OCI-LY7 (cell line): Measurements from ENCODE around the gene HAS3. TPM values are rescaled to one million over a fixed set of nuclear protein-coding genes. Genes with fewer than 3 reads are reported as not detected.

Experiments
- BruUV-seq: library from RNA; stranded (reverse); fragments of 400-500 nt; replicated peaks from 2 replicates; lab custom pipeline; 2021; lab: Mats Ljungman, UMichigan
- CTCF ChIA-PET: fragments of 300-600 bp; sonication (Branson Sonifier 250); formaldehyde crosslinking; loops from one replicate; lab custom pipeline; 2022; ENCODE audit warnings: antibody characterized with exemption; ENCODE audit not compliant: unreplicated experiment; lab: Charles Lee
- POLR2A ChIA-PET: fragments of 300-600 bp; sonication (Branson Sonifier 250); formaldehyde crosslinking; loops from one replicate; lab custom pipeline; 2022; ENCODE audit warnings: antibody characterized with exemption; lab: Charles Lee
- DNase-seq: peaks from one replicate; pipeline ENCODE4 v3.0.0-alpha.2; 2015; ENCODE audit warnings: low spot score
- H2AFZ ChIP-seq: fragments of 200-600 bp; sonication (generic), shearing (Covaris generic); 2 replicates; pipeline ENCODE4 v1.6.1; 2014; ENCODE audit warnings: mild to moderate bottlenecking, antibody characterized with exemption, low read length, moderate library complexity
- H3K27ac ChIP-seq: fragments of 200-600 bp; sonication (generic); 2 replicates; pipeline ENCODE4 v1.5.1; 2014; ENCODE audit warnings: mixed run types, low read depth, mild to moderate bottlenecking, moderate library complexity, low read length, inconsistent platforms; ENCODE audit not compliant: poor library complexity, severe bottlenecking
- H3K36me3 ChIP-seq: fragments of 200-600 bp; sonication (generic); 2 replicates; pipeline ENCODE4 v1.6.1; 2014; ENCODE audit warnings: mild to moderate bottlenecking, antibody characterized with exemption, low read length, moderate library complexity, mixed read lengths; ENCODE audit not compliant: insufficient read depth
- H3K4me1 ChIP-seq: fragments of 200-600 bp; sonication (generic); 2 replicates; pipeline ENCODE4 v1.5.1; 2014; ENCODE audit warnings: mild to moderate bottlenecking, low read length; ENCODE audit not compliant: insufficient read depth, poor library complexity, severe bottlenecking
- H3K4me2 ChIP-seq: fragments of 200-600 bp; sonication (generic); 2 replicates; pipeline ENCODE4 v1.6.1; 2014; ENCODE audit warnings: mild to moderate bottlenecking, low read length
- H3K4me3 ChIP-seq: fragments of 200-600 bp; sonication (generic); 2 replicates; pipeline ENCODE4 v1.5.1; 2014; ENCODE audit warnings: mild to moderate bottlenecking, low read depth, low read length; ENCODE audit not compliant: poor library complexity, severe bottlenecking
- H3K79me2 ChIP-seq: fragments of 200-600 bp; sonication (generic); 2 replicates; pipeline ENCODE4 v1.6.1; 2016; ENCODE audit warnings: low read depth, mild to moderate bottlenecking, low read length, moderate library complexity, mixed read lengths; ENCODE audit not compliant: insufficient read depth
- H3K9me2 ChIP-seq: fragments of 200-600 bp; sonication (generic); 2 replicates; pipeline ENCODE4 v1.6.1; 2016; ENCODE audit warnings: mild to moderate bottlenecking, low read length, mixed read lengths; ENCODE audit not compliant: insufficient read depth
- H3K9me3 ChIP-seq: fragments of 200-600 bp; sonication (generic); 2 replicates; pipeline ENCODE4 v1.6.1; 2014; ENCODE audit warnings: mild to moderate bottlenecking, mixed run types, low read length, mixed read lengths
- H4K20me1 ChIP-seq: fragments of 200-600 bp; sonication (generic); 2 replicates; pipeline ENCODE4 v1.6.1; 2014; ENCODE audit warnings: mild to moderate bottlenecking, antibody characterized with exemption, low read length, moderate library complexity, mixed read lengths; ENCODE audit not compliant: insufficient read depth
- EZH2phosphoT487 ChIP-seq: fragments of 200-600 bp; sonication (generic); IDR thresholded peaks from 2 replicates; pipeline ENCODE4 v1.6.1; 2018; ENCODE audit warnings: low read depth, borderline replicate concordance, mild to moderate bottlenecking, mixed run types, antibody characterized with exemption, low read length, moderate library complexity, mixed read lengths
- intact Hi-C: fragments of 100-400 bp; cut with micrococcal nuclease; formaldehyde crosslinking; loops from one replicate; pipeline ENCODE4 v1.10.0; 2022; ENCODE audit not compliant: unreplicated experiment
- total RNA-seq, 2 experiments: library from RNA; depleted of rRNA in 1 of 2; stranded (reverse); fragments of >200 nt in 1 of 2; shearing (Covaris generic) in 1 of 2; gene quantifications; 2 replicates each; pipeline ENCODE4 v1.2.3, GENCODE V29; 2014 to 2022
- TF ChIP-seq, protein P1 (sequence below): fragments of 200-600 bp; sonication (generic); conservative IDR thresholded peaks from 2 replicates; pipeline ENCODE4 v1.5.1; 2014; ENCODE audit warnings: mild to moderate bottlenecking, antibody characterized with exemption, low read length, moderate library complexity, mixed read lengths

HAS3 gene
- total RNA-seq, 2 experiments from 2014 or later: 0.09 to 0.29 TPM

DNA sequence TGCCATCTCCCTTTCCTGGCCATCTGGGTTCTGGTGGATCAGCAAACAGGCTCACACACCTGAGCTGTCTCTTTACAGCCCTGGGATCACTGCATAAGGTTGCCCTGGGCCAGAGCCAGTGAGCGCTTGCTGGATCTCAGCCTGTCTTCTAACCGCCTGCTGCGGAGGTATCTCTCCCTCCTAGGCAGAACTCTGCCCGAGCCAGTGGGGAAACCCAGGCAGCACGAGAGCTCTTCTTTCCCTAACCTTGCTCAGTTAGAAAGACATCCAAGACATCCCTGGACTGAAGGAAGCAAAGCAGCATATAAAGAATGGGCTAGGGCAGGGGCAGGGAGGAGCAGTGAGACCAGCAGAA is 6.4 kb downstream of the HAS3 start:
- H3K27ac ChIP-seq: no peak overlapping the region
- DNase-seq: no peak
- no peaks in the 10 kb centered on the region for H3K4me1 ChIP-seq
- intact Hi-C loops: no loop called here
- no peaks in the 10 kb centered on the region for H3K9me2 ChIP-seq
- peaks cover 20% of the 10 kb centered on the region for H3K36me3 ChIP-seq
- no peak overlapping the region for H2AFZ ChIP-seq
- no peak overlapping the region for H3K4me2 ChIP-seq
- no peaks in the 10 kb centered on the region for H4K20me1 ChIP-seq
- no peaks in the 10 kb centered on the region for H3K9me3 ChIP-seq
- H3K79me2 ChIP-seq: no peaks in the 10 kb centered on the region
- BruUV-seq: no TSS peak
- TF ChIP-seq, protein P1, sequence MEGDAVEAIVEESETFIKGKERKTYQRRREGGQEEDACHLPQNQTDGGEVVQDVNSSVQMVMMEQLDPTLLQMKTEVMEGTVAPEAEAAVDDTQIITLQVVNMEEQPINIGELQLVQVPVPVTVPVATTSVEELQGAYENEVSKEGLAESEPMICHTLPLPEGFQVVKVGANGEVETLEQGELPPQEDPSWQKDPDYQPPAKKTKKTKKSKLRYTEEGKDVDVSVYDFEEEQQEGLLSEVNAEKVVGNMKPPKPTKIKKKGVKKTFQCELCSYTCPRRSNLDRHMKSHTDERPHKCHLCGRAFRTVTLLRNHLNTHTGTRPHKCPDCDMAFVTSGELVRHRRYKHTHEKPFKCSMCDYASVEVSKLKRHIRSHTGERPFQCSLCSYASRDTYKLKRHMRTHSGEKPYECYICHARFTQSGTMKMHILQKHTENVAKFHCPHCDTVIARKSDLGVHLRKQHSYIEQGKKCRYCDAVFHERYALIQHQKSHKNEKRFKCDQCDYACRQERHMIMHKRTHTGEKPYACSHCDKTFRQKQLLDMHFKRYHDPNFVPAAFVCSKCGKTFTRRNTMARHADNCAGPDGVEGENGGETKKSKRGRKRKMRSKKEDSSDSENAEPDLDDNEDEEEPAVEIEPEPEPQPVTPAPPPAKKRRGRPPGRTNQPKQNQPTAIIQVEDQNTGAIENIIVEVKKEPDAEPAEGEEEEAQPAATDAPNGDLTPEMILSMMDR: no peak
- no peak for TF ChIP-seq EZH2phosphoT487
- POLR2A ChIA-PET: interaction anchor here (0.6 to 1.4 kb wide), 2 partner anchors 21 to 147 kb away, joined by 3 to 12 read pairs; partner anchors contain the start of genes CHTF8 and UTP4
- CTCF ChIA-PET: interaction anchor here (0.6 kb wide), 1 partner anchor 316 kb away, joined by 3 read pairs; no protein-coding TSS in a partner anchor
- no peak overlapping the region for H3K4me3 ChIP-seq

DNA sequence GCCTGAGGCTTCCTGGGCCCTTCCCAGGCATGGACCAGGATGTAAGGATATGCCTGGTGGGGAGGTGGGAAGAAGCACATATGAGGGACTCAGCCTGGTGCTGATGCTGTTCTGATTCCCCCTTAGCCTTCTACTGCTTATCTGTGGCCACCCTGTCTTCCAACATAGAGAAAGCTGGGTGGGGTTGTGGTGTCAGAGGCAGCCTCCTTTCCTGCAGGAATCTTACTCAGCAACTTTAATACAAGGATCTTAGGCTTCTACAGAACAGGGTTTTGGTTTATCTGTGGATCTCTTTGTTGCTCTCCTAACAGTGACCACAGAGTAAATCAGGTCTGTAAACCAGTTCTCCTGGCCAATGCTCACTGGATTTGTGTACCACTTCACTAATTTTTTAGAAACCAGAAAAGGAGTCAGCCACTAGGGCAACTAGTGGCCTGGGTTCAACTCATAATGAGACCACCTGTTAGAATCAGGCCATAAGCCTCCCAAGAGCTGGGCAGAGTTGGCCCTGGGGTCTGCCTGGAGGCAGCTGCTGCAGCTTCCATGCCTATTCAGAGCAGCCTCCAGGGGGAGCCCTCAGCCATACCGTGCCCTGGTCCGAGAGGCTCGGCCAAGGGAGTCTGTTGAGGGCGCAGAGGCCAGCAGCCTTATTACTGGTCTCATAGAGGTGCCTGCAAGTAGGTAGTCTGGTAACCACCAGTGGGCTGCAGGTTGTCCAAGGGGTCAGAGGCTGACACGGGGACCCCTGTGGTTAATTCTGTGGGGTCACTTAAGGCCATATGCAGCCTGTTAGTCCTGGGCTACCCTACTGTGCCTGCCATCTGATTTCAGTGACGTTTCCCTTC is 7.1 kb downstream of the HAS3 start:
- BruUV-seq: no TSS peak
- Histone ChIP-seq H3K4me3 (no peak overlapping the region), H3K9me3 (no peaks in the 10 kb centered on the region), H3K36me3 (peaks cover 27% of the 10 kb centered on the region), H4K20me1 (no peaks in the 10 kb centered on the region), H3K9me2 (no peaks in the 10 kb centered on the region), H2AFZ (no peak overlapping the region), H3K4me1 (no peaks in the 10 kb centered on the region), H3K4me2 (no peak overlapping the region), H3K79me2 (no peaks in the 10 kb centered on the region), H3K27ac (no peak overlapping the region)
- ChIA-PET POLR2A (interaction anchor here (1.4 kb wide), 1 partner anchor 20 kb away, joined by 3 read pairs; the partner anchor contains the start of genes CHTF8 and UTP4), CTCF (interaction anchor here (0.5 to 0.6 kb wide), 2 partner anchors 212 to 279 kb away, joined by 3 read pairs; no protein-coding TSS in a partner anchor)
- peak; percentile 70 for DNase-seq
- TF ChIP-seq, protein P1: peak; percentile 87
- no peak for TF ChIP-seq EZH2phosphoT487
- intact Hi-C loops: no loop called here

DNA sequence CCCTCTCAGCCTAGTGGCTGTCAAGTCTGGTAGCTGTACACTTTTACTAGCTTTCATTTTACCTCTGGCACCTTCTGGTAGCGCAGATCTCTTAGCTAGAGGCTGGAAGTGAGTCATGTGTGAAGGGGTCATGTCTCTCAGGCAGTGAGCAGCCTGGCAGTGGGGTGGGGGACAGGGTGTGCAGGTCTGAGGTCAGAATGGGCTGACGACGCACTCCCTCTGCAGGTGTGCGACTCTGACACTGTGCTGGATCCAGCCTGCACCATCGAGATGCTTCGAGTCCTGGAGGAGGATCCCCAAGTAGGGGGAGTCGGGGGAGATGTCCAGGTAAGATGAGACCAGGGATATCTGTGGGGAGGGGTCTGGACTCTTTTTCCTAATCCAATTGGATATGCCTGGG is 7.8 kb downstream of the HAS3 start:
- H3K27ac ChIP-seq: no peak overlapping the region
- no peaks in the 10 kb centered on the region for H4K20me1 ChIP-seq
- no peaks in the 10 kb centered on the region for H3K9me2 ChIP-seq
- TF ChIP-seq EZH2phosphoT487: no peak
- TF ChIP-seq, protein P1: no peak
- no peak overlapping the region for H2AFZ ChIP-seq
- H3K9me3 ChIP-seq: no peaks in the 10 kb centered on the region
- DNase-seq: no peak
- H3K36me3 ChIP-seq: peaks cover 34% of the 10 kb centered on the region
- H3K79me2 ChIP-seq: no peaks in the 10 kb centered on the region
- no peak overlapping the region for H3K4me3 ChIP-seq
- H3K4me2 ChIP-seq: no peak overlapping the region
- intact Hi-C loops: no loop called here
- POLR2A ChIA-PET: interaction anchor here (1.4 kb wide), 1 partner anchor 20 kb away, joined by 3 read pairs; the partner anchor contains the start of genes CHTF8 and UTP4
- no peaks in the 10 kb centered on the region for H3K4me1 ChIP-seq
- CTCF ChIA-PET: no interaction called here
- BruUV-seq: no TSS peak
